Large intestine (tissue), 3 donors: ENCODE results near the gene SLMAP. TPM values are rescaled to one million over a fixed set of nuclear protein-coding genes. Genes with fewer than 3 reads are reported as not detected.

Source experiments
- DNase-seq, 2 donors: peaks; one replicate each; pipeline versions ENCODE4 v3.0.0 to v3.0.0-alpha.2; 2013
- H3K27ac ChIP-seq: one replicate; pipeline ENCODE4 v1.5.1; 2013; ENCODE audit warnings: low read length
- H3K27me3 ChIP-seq: 2 replicates; pipeline ENCODE4 v1.6.1; 2013; ENCODE audit warnings: low read length; ENCODE audit not compliant: control insufficient read depth, insufficient read depth
- H3K36me3 ChIP-seq: 2 replicates; pipeline ENCODE4 v1.6.1; 2013; ENCODE audit warnings: low read length; ENCODE audit not compliant: control insufficient read depth, insufficient read depth
- H3K4me1 ChIP-seq: one replicate; pipeline ENCODE4 v1.6.1; 2013; ENCODE audit warnings: low read length; ENCODE audit not compliant: control insufficient read depth, insufficient read depth
- H3K4me3 ChIP-seq: one replicate; pipeline ENCODE4 v1.5.1; 2013; ENCODE audit warnings: low read length
- H3K9me3 ChIP-seq: one replicate; pipeline ENCODE4 v1.6.1; 2013; ENCODE audit warnings: mild to moderate bottlenecking, low read depth, low read length, moderate library complexity; ENCODE audit not compliant: control insufficient read depth
- WGBS: methylation state at CpG from one replicate; pipeline ENCODE4 v1.1.5; 2013; ENCODE audit warnings: low lambda C conversion rate; ENCODE audit not compliant: insufficient coverage; 5-methylcytosine and 5-hydroxymethylcytosine counted together
- polyA plus RNA-seq: library from polyadenylated mRNA; unstranded; fragments of 120-200 nt; gene quantifications from one replicate; pipeline ENCODE4 v1.2.1, GENCODE V29; 2013

Gene SLMAP
- polyA plus RNA-seq, 1 donor: 90.5 TPM

GRCh38 chr3:57770009-57770827 lies 14.1 kb downstream of the SLMAP start:
- no peak for DNase-seq
- WGBS: 83% methylated on average over 1 of the region's 4 CpGs
- H3K4me3 ChIP-seq: no peak overlapping the region
- no peaks in the 10 kb centered on the region for H3K27me3 ChIP-seq
- no peak overlapping the region for H3K27ac ChIP-seq
- no peaks in the 10 kb centered on the region for H3K4me1 ChIP-seq
- H3K9me3 ChIP-seq: no peaks in the 10 kb centered on the region
- H3K36me3 ChIP-seq: no peaks in the 10 kb centered on the region

DNA sequence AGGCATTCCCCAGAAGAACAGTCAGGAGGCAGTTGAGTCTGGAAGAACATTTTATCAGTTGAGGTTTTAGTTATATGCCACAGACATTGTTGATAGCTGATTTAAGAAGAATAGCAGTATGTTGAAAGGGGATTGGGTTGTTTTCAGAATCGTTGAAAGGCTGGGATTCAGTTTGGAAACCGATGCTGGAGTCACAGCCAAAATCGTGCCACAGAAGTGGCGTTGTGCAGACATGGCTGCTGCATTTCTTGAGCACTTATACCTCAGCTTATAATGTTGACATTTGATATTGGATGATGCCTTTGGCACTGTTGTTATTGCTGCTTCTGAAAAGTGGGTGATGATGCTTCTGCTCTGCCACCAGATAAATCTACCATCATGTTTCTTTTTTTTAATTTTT lies 16.1 kb downstream of the SLMAP start:
- no peak overlapping the region for H3K27ac ChIP-seq
- DNase-seq: no peak
- H3K36me3 ChIP-seq: no peaks in the 10 kb centered on the region
- H3K9me3 ChIP-seq: no peaks in the 10 kb centered on the region
- H3K4me1 ChIP-seq: no peaks in the 10 kb centered on the region
- H3K4me3 ChIP-seq: no peak overlapping the region
- WGBS: no CpG with 5 or more reads among the region's 4 CpGs
- no peaks in the 10 kb centered on the region for H3K27me3 ChIP-seq

DNA sequence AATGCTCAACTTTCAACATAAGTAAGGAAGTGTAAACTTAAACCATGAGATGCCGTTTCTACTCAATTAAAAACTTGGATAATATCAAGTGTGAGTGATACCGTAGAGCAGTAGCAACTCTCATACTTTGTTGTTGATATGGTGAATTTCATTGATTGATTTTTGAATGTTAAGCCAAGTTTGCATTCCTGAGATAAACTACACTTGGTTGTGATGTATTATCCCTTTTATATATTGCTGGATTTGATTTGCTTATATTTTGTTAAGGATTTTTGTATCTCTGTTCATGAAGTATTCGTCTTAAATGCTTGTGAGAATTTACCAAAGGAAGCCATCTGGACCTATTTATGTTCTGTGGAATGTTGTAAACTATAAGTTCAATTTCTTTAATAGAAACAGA lies 21.7 kb downstream of the SLMAP start:
- Histone ChIP-seq H3K4me3 (no peak overlapping the region), H3K9me3 (no peaks in the 10 kb centered on the region), H3K4me1 (no peaks in the 10 kb centered on the region), H3K36me3 (no peaks in the 10 kb centered on the region), H3K27me3 (no peaks in the 10 kb centered on the region), H3K27ac (no peak overlapping the region)
- WGBS: 100% methylated on average over 1 of the region's 3 CpGs
- no peak for DNase-seq

DNA sequence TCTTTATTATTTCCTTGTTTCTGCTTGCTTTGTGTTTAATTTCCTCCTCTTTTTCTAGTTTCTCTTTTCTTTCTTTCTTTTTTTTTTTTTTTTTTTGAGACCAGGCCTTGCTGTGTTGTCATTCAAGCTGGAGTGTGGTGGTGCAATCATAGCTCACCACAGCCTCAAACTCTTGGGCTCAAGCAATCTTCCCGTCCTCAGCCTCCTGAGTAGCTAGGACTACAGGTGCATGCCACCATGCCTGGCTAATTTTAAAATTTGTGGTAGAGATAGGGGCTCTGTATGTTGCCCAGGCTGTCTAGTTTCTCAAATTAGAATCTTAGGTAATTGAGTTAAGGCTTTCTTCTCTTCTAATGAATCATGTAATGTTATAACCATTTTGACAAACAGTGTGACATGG lies 22.4 kb downstream of the SLMAP start:
- Histone ChIP-seq H3K9me3 (no peaks in the 10 kb centered on the region), H3K36me3 (no peaks in the 10 kb centered on the region), H3K4me1 (no peaks in the 10 kb centered on the region), H3K27me3 (no peaks in the 10 kb centered on the region), H3K27ac (no peak overlapping the region), H3K4me3 (no peak overlapping the region)
- DNase-seq: no peak
- no CpG with 5 or more reads among the region's 1 CpG for WGBS

- no peaks in the 10 kb centered on the region for H3K4me1 ChIP-seq
- H3K27me3 ChIP-seq: no peaks in the 10 kb centered on the region
- no peak overlapping the region for H3K4me3 ChIP-seq
- H3K9me3 ChIP-seq: no peaks in the 10 kb centered on the region
- no peak for DNase-seq
- H3K27ac ChIP-seq: no peak overlapping the region
- no peaks in the 10 kb centered on the region for H3K36me3 ChIP-seq
- no CpG with 5 or more reads among the region's 1 CpG for WGBS
Measured at GRCh38 chr3:57779666-57780065, 23.6 kb downstream of the SLMAP start.

- Histone ChIP-seq H3K4me3 (no peak overlapping the region), H3K36me3 (no peaks in the 10 kb centered on the region), H3K27me3 (no peaks in the 10 kb centered on the region), H3K9me3 (no peaks in the 10 kb centered on the region), H3K4me1 (no peaks in the 10 kb centered on the region), H3K27ac (no peak overlapping the region)
- 91% methylated on average over 4 of the region's 6 CpGs for WGBS
- no peak for DNase-seq
Measured at GRCh38 chr3:57783186-57784088, 27.3 kb downstream of the SLMAP start.

DNA sequence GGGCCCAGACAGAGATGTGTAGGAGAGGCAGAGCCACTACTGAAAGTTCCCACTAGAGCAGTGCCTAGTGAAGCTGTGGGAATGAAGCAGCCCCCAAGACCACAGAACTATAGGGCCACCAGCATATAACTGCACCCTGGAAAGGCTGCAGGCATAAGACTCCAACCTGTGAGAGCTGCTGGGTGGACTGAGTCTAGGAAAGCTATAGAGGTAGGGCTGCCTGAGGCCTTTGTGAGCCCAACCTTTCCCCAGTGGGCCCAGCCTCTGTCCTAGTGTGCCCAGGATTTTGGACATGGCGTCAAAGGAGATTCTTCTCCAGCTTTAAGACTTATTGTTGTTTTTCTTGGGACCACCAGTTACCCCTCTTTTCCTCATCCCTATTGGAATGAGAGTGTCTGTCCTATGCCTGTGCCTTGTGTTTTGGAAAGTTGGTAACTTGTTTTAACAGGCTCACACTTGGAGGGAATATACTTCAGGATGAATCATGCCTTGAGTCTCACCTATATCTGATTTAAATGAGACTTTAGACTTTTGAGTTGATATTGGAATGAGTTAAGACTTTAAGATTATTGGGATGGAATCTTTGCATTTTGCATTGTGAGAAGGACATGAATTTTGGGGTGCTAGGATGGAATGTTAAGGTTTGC lies 28.1 kb downstream of the SLMAP start:
- no peaks in the 10 kb centered on the region for H3K4me1 ChIP-seq
- H3K27ac ChIP-seq: no peak overlapping the region
- H3K9me3 ChIP-seq: no peaks in the 10 kb centered on the region
- DNase-seq: no peak
- no peak overlapping the region for H3K4me3 ChIP-seq
- H3K27me3 ChIP-seq: no peaks in the 10 kb centered on the region
- WGBS: no CpG with 5 or more reads among the region's 1 CpG
- no peaks in the 10 kb centered on the region for H3K36me3 ChIP-seq

GRCh38 chr3:57785446-57785845 lies 29.3 kb downstream of the SLMAP start:
- Histone ChIP-seq H3K36me3 (no peaks in the 10 kb centered on the region), H3K27ac (no peak overlapping the region), H3K27me3 (no peaks in the 10 kb centered on the region), H3K4me1 (no peaks in the 10 kb centered on the region), H3K4me3 (no peak overlapping the region), H3K9me3 (no peaks in the 10 kb centered on the region)
- WGBS: no CpG with 5 or more reads among the region's 1 CpG
- DNase-seq: no peak

- Histone ChIP-seq H3K4me3 (no peak overlapping the region), H3K4me1 (no peaks in the 10 kb centered on the region), H3K36me3 (no peaks in the 10 kb centered on the region), H3K9me3 (no peaks in the 10 kb centered on the region), H3K27ac (no peak overlapping the region), H3K27me3 (no peaks in the 10 kb centered on the region)
- no CpG with 5 or more reads among the region's 2 CpGs for WGBS
- DNase-seq: no peak
Measured at GRCh38 chr3:57787867-57788623, 31.9 kb downstream of the SLMAP start.

- DNase-seq: no peak
- Histone ChIP-seq H3K36me3 (no peaks in the 10 kb centered on the region), H3K9me3 (no peaks in the 10 kb centered on the region), H3K4me1 (no peaks in the 10 kb centered on the region), H3K4me3 (no peak overlapping the region), H3K27ac (no peak overlapping the region), H3K27me3 (no peaks in the 10 kb centered on the region)
- no CpG with 5 or more reads among the region's 3 CpGs for WGBS
Measured at GRCh38 chr3:57788624-57789018, 32.5 kb downstream of the SLMAP start.
